ENCODE measurements around the gene HSPB6.

The HSPB6 gene

GRCh38 chr19:35713904-35714495, 42.8 kb downstream of the HSPB6 start:
- no peak for DNase-seq

GRCh38 chr19:35713506-35713850, 43.4 kb downstream of the HSPB6 start:
- DNase-seq: no peak

- DNase-seq: no peak
These were observed 44.0 kb downstream of the HSPB6 start for GRCh38 chr19:35712567-35713505.

GRCh38 chr19:35710784-35711723, 45.8 kb downstream of the HSPB6 start:
- no peak for DNase-seq

GRCh38 chr19:35708391-35708790, 48.4 kb downstream of the HSPB6 start:
- no peak for DNase-seq

All from SIG-M5 (cell line).